B cell (primary cell): ENCODE data around the gene TBC1D1. TPM values are rescaled to one million over a fixed set of nuclear protein-coding genes. Genes with fewer than 3 reads are reported as not detected.

Experiments
- ATAC-seq: fragments of 200-7000 bp; cut with Tn5 transposase; one replicate; pipeline ENCODE4 v1.10.0; 2021; ENCODE audit warnings: low read depth, mild to moderate bottlenecking, moderate number of reproducible peaks, moderate library complexity
- CTCF ChIA-PET: fragments of 350-600 bp; sonication (Branson Sonifier 250); formaldehyde crosslinking; loops from one replicate; lab custom pipeline; 2021; ENCODE audit warnings: antibody characterized with exemption, inconsistent platforms; lab: Charles Lee
- POLR2A ChIA-PET: fragments of 350-600 bp; sonication (Branson Sonifier 250); formaldehyde crosslinking; loops from one replicate; lab custom pipeline; 2021; ENCODE audit warnings: antibody characterized with exemption; lab: Charles Lee
- DNase-seq: peaks from one replicate; pipeline ENCODE4 v3.0.0; 2013
- H2AFZ ChIP-seq: 2 replicates; pipeline ENCODE4 v1.6.1; 2012; ENCODE audit warnings: mild to moderate bottlenecking, low read depth, low read length; ENCODE audit not compliant: insufficient read depth, poor library complexity, severe bottlenecking
- H3K27ac ChIP-seq, 2 donors: 1 replicate in 1 of 2; 2 replicates in 1 of 2; pipeline ENCODE4 v1.5.1; 2012 to 2013; ENCODE audit warnings: low read length in 2 of 2, mild to moderate bottlenecking in 2 of 2, moderate library complexity in 1 of 2
- H3K27me3 ChIP-seq, 4 experiments: fragments of 200-600 bp in 1 of 4; sonication (generic) in 1 of 4; replicated peaks in 1 of 4; 1 replicate in 2 of 4; 2 replicates in 2 of 4; pipeline versions ENCODE4 v1.6.1 to v1.7.0; 2013 to 2016; ENCODE audit warnings: low read length in 3 of 4, mild to moderate bottlenecking in 2 of 4, mixed read lengths in 1 of 4, moderate library complexity in 1 of 4; ENCODE audit not compliant: insufficient read depth in 4 of 4, control insufficient read depth in 3 of 4; ENCODE audit errors: control extremely low read depth in 1 of 4
- H3K36me3 ChIP-seq, 2 experiments: replicated peaks in 1 of 2; 1 replicate in 1 of 2; 2 replicates in 1 of 2; pipeline versions ENCODE4 v1.6.1 to v1.7.1; 2013; ENCODE audit warnings: low read length in 1 of 2; ENCODE audit not compliant: insufficient read depth in 2 of 2, control insufficient read depth in 1 of 2; ENCODE audit errors: control extremely low read depth in 1 of 2, extremely low read depth in 1 of 2
- H3K4me1 ChIP-seq, 2 donors: fragments of 200-600 bp in 1 of 2; sonication (generic) in 1 of 2; 1 replicate in 1 of 2; 2 replicates in 1 of 2; pipeline versions ENCODE4 v1.5.1 to v1.6.1; 2013 to 2017; ENCODE audit warnings: low read length in 2 of 2; ENCODE audit not compliant: control insufficient read depth in 2 of 2, insufficient read depth in 2 of 2
- H3K4me2 ChIP-seq: replicated peaks from 2 replicates; pipeline ENCODE3; 2012; ENCODE audit warnings: mild to moderate bottlenecking, low read depth, low read length; ENCODE audit not compliant: poor library complexity, severe bottlenecking
- H3K4me3 ChIP-seq, 5 experiments: fragments of 200-600 bp in 1 of 5; sonication (generic) in 1 of 5; 1 replicate in 3 of 5; 2 replicates in 2 of 5; pipeline versions ENCODE4 v1.5.1 to v1.7.0; 2011 to 2016; ENCODE audit warnings: low read length in 4 of 5, mild to moderate bottlenecking in 4 of 5, low read depth in 2 of 5, control low read depth in 1 of 5, moderate library complexity in 1 of 5; ENCODE audit not compliant: insufficient read depth in 1 of 5; ENCODE audit errors: control extremely low read depth in 1 of 5, extremely low read depth in 1 of 5
- H3K79me2 ChIP-seq: fragments of 200-600 bp; sonication (generic); one replicate; pipeline ENCODE4 v1.6.0; 2016; ENCODE audit warnings: low read length; ENCODE audit not compliant: control insufficient read depth, insufficient read depth
- H3K9ac ChIP-seq: fragments of 200-600 bp; sonication (generic); 2 replicates; pipeline ENCODE4 v1.6.1; 2017; ENCODE audit warnings: mild to moderate bottlenecking, low read length, moderate library complexity
- H3K9me3 ChIP-seq, 3 donors: one replicate each; pipeline versions ENCODE4 v1.6.1 to v1.7.1; 2013; ENCODE audit warnings: low read length in 2 of 3; ENCODE audit not compliant: control insufficient read depth in 2 of 3, insufficient read depth in 1 of 3; ENCODE audit errors: control extremely low read depth in 1 of 3
- H4K20me1 ChIP-seq: 2 replicates; pipeline ENCODE4 v1.6.0; 2012; ENCODE audit warnings: mild to moderate bottlenecking, low read length; ENCODE audit not compliant: insufficient read depth, control insufficient read depth, poor library complexity, severe bottlenecking
- H3K27ac Mint-ChIP-seq: one replicate; pipeline ENCODE4 v1.8.0; 2021; ENCODE audit warnings: mixed read lengths
- H3K27me3 Mint-ChIP-seq: one replicate; pipeline ENCODE4 v1.8.0; 2021; ENCODE audit warnings: mixed read lengths
- H3K4me1 Mint-ChIP-seq: one replicate; pipeline ENCODE4 v1.8.0; 2021; ENCODE audit warnings: mixed read lengths
- H3K4me3 Mint-ChIP-seq: one replicate; pipeline ENCODE4 v1.8.0; 2021; ENCODE audit warnings: mixed read lengths
- H3K9me3 Mint-ChIP-seq: one replicate; pipeline ENCODE4 v1.8.0; 2022; ENCODE audit warnings: mixed read lengths; ENCODE audit not compliant: insufficient read depth
- EZH2 ChIP-seq: IDR thresholded peaks from 2 replicates; pipeline ENCODE4 v1.6.1; 2012; ENCODE audit warnings: borderline replicate concordance, low read depth, mild to moderate bottlenecking, moderate library complexity, low read length; ENCODE audit not compliant: insufficient read depth, poor library complexity, severe bottlenecking
- WGBS: methylation state at CpG from one replicate; pipeline ENCODE4 v1.1.5; 2013; ENCODE audit warnings: missing lambda C conversion rate; ENCODE audit not compliant: insufficient coverage; 5-methylcytosine and 5-hydroxymethylcytosine counted together
- intact Hi-C: fragments of 100-400 bp; cut with micrococcal nuclease; formaldehyde crosslinking; loops from one replicate; pipeline ENCODE4 v1.10.0; 2022
- polyA plus RNA-seq: library from polyadenylated mRNA; depleted of rRNA; stranded (reverse); fragments of >200 nt; gene quantifications from 2 replicates; pipeline ENCODE4 v1.2.3, GENCODE V29; 2012
- total RNA-seq, 2 donors: library from RNA; stranded (reverse); fragments of 120-200 nt in 1 of 2; gene quantifications; 1 replicate in 1 of 2; 2 replicates in 1 of 2; pipeline versions ENCODE4 v1.2.3 to v1.2.4, GENCODE V29; 2013 to 2022
- TF ChIP-seq, protein P1 (sequence below): fragments of 200-600 bp; IDR thresholded peaks from one replicate; pipeline ENCODE4 v1.8.0; 2022; ENCODE audit warnings: antibody characterized with exemption, mild to moderate bottlenecking

Gene TBC1D1
- total and polyA plus RNA-seq, 2 donors (not counting 1 experiment from before 2014, with no cell fraction given): 88.2 to 98.7 TPM

DNA sequence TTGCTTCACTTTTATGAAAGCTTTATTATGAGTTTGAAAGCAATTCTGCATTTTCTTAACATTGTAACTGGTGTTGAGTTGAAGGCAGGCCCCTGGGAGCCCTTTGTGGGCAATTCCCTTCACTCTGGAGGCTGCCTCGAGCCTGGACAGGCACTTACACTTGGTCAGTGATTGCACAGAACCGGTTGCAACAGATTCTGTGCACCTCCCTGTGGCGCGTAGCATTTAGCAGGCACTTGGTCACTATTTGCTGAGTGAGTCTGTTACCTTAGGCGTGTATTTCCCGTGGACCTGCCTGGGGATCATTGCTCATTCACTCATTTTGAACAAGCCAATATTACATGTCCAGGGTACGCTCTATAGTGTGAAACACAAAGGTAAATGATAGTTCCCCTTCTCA is 149.7 kb downstream of the TBC1D1 start:
- Mint-ChIP-seq H3K27ac (no peak overlapping the region), H3K4me1 (no peaks in the 10 kb centered on the region), H3K4me3 (no peak overlapping the region), H3K9me3 (no peaks in the 10 kb centered on the region), H3K27me3 (no peaks in the 10 kb centered on the region)
- H3K9me3 ChIP-seq: no peaks in the 10 kb centered on the region
- no peaks in the 10 kb centered on the region for H3K4me1 ChIP-seq
- H3K36me3 ChIP-seq: peaks cover 4 to 67% of the 10 kb centered on the region in 2 experiments
- no peak overlapping the region for H3K4me3 ChIP-seq
- no peaks in the 10 kb centered on the region for H3K27me3 ChIP-seq
- ATAC-seq (no peak), DNase-seq (no peak)
- CTCF ChIA-PET: no interaction called here
- WGBS: 97% methylated on average over 6 of the region's 7 CpGs
- no peaks in the 10 kb centered on the region for H4K20me1 ChIP-seq
- H3K27ac ChIP-seq: no peak overlapping the region
- TF ChIP-seq, protein P1, sequence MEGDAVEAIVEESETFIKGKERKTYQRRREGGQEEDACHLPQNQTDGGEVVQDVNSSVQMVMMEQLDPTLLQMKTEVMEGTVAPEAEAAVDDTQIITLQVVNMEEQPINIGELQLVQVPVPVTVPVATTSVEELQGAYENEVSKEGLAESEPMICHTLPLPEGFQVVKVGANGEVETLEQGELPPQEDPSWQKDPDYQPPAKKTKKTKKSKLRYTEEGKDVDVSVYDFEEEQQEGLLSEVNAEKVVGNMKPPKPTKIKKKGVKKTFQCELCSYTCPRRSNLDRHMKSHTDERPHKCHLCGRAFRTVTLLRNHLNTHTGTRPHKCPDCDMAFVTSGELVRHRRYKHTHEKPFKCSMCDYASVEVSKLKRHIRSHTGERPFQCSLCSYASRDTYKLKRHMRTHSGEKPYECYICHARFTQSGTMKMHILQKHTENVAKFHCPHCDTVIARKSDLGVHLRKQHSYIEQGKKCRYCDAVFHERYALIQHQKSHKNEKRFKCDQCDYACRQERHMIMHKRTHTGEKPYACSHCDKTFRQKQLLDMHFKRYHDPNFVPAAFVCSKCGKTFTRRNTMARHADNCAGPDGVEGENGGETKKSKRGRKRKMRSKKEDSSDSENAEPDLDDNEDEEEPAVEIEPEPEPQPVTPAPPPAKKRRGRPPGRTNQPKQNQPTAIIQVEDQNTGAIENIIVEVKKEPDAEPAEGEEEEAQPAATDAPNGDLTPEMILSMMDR: no peak
- no peak for TF ChIP-seq EZH2
- intact Hi-C loops: no loop called here
- H3K9ac ChIP-seq: no peak overlapping the region
- peaks cover 17% of the 10 kb centered on the region for H3K79me2 ChIP-seq
- H3K4me2 ChIP-seq: no peak overlapping the region
- no peak overlapping the region for H2AFZ ChIP-seq
- POLR2A ChIA-PET: no interaction called here

DNA sequence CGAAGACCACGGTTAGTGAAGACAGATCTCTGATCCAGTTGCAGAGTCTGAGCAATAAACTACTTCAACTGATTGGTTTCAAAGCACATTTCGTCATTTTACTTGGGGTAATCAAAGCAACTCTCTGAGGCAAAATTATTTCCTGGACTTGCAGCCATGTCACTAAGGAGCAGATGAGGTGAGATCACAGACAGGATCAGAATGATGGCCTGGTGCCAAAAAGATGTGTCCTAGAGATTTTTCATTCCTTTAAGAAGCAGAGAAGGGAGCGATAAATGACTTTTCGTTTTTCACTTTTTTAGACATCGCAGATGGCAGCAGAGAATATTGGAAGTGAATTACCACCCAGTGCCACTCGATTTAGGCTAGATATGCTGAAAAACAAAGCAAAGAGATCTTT is 153.2 kb downstream of the TBC1D1 start:
- no peaks in the 10 kb centered on the region for H3K4me1 ChIP-seq
- H3K4me2 ChIP-seq: no peak overlapping the region
- Mint-ChIP-seq H3K27ac (no peak overlapping the region), H3K4me3 (no peak overlapping the region), H3K9me3 (no peaks in the 10 kb centered on the region), H3K27me3 (no peaks in the 10 kb centered on the region), H3K4me1 (no peaks in the 10 kb centered on the region)
- no peaks in the 10 kb centered on the region for H3K9me3 ChIP-seq
- CTCF ChIA-PET: interaction anchor here (0.7 kb wide), 1 partner anchor 30 kb away, joined by 3 read pairs; no protein-coding TSS in a partner anchor
- POLR2A ChIA-PET: no interaction called here
- no peak overlapping the region for H3K9ac ChIP-seq
- H2AFZ ChIP-seq: no peak overlapping the region
- 100% methylated on average over 6 of the region's 7 CpGs for WGBS
- peaks cover 1 to 64% of the 10 kb centered on the region in 2 experiments for H3K36me3 ChIP-seq
- peaks cover 3% of the 10 kb centered on the region for H3K79me2 ChIP-seq
- no peak for TF ChIP-seq EZH2
- TF ChIP-seq, protein P1: no peak
- H4K20me1 ChIP-seq: no peaks in the 10 kb centered on the region
- ATAC-seq (no peak), DNase-seq (no peak)
- H3K27me3 ChIP-seq: no peaks in the 10 kb centered on the region
- intact Hi-C loops: no loop called here
- H3K4me3 ChIP-seq: no peak overlapping the region
- H3K27ac ChIP-seq: no peak overlapping the region
